ENCODE measurements around the gene TBC1D17. TPM values are rescaled to one million over a fixed set of nuclear protein-coding genes. Genes with fewer than 3 reads are reported as not detected.

The TBC1D17 gene
- total and polyA plus RNA-seq, 10 of the 15 experiments (the other 5 are each of a cell fraction or from before 2014, with no cell fraction given): 0.42 to 20.4 (median 11.2) TPM

DNA sequence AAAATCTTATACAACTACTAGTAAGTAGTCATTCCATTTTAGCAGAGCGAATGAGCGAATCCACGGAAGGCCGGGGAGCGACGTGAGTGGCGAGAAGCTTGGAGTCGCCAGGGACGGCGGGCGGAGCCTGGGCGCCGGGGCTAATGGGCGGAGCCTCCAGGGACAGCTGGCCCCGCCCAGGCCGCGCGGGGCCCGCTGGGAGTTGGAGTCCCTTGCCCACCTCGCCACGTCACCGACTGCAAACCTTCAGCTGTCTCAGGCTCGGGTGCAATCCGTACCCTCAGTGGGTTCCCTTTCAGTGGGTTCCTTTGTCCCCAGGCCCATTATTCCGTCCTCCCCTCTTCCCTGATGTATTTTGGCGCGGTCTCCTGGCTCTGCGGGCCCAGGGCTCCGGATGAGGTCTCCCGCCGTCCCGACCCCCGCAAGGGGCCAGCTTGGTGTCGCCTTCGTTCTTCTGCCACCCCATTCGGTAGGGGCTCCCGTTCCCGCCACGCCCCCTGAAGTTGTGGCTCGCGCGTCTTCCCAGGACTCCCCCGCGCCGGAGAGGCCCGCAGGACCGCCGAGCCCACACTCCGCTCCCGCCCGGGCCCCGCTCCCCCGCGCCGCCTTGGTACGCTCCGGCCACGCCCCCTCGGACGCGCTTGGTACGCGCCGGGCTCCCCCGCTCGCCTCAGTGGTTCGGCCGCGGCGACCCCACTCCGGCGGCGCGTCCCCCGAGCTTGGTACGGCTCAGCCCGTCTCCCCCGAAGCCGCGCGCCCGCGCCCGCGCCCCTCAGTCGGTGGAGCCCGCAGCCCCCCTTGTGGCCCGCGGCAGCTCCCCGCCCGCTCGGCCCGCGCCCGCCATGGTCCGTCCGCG, 26.8 kb upstream of the TBC1D17 start, which contains the start of gene PTOV1 (continued):
- TF ChIP-seq KAT2A (conservative IDR thresholded peaks at IDR 0.05; ENCODE audit: control insufficient read depth, low read depth, low read length): no peak
- TF ChIP-seq NFYA (IDR thresholded peaks at IDR 0.05; ENCODE audit: borderline replicate concordance, low read depth, low read length): no peak
- TF ChIP-seq TCF3 (IDR thresholded peaks at IDR 0.05; ENCODE audit: borderline replicate concordance, insufficient read depth, low read depth, low read length): no peak
- no peak for TF ChIP-seq CTCF (IDR thresholded peaks at IDR 0.05 in 2 of 3, conservative IDR thresholded peaks at IDR 0.05 in 1 of 3; ENCODE audit: control insufficient read depth in 2 of 3, extremely low read depth in 1 of 3, insufficient read depth in 1 of 3, low read depth in 3 of 3, low read length in 3 of 3)
- TF ChIP-seq USF1 (IDR thresholded peaks at IDR 0.05; ENCODE audit: borderline replicate concordance, extremely low read length, insufficient read depth, low read depth, low read length): no peak
- peak; percentile 90 for TF ChIP-seq ZNF207 (IDR thresholded peaks at IDR 0.05; ENCODE audit: borderline replicate concordance)
- TF ChIP-seq RELB (IDR thresholded peaks at IDR 0.05; ENCODE audit: low read depth): peak; percentile 62
- peak; percentile 81 for TF ChIP-seq BACH1 (IDR thresholded peaks at IDR 0.05; ENCODE audit: borderline replicate concordance)
- TF ChIP-seq SRF (IDR thresholded peaks at IDR 0.05; ENCODE audit: low read depth in 2 of 2, low read length in 2 of 2): peak; percentile 24 to 73; a peak in 1 of 4 replicates
- TF ChIP-seq, protein P1, sequence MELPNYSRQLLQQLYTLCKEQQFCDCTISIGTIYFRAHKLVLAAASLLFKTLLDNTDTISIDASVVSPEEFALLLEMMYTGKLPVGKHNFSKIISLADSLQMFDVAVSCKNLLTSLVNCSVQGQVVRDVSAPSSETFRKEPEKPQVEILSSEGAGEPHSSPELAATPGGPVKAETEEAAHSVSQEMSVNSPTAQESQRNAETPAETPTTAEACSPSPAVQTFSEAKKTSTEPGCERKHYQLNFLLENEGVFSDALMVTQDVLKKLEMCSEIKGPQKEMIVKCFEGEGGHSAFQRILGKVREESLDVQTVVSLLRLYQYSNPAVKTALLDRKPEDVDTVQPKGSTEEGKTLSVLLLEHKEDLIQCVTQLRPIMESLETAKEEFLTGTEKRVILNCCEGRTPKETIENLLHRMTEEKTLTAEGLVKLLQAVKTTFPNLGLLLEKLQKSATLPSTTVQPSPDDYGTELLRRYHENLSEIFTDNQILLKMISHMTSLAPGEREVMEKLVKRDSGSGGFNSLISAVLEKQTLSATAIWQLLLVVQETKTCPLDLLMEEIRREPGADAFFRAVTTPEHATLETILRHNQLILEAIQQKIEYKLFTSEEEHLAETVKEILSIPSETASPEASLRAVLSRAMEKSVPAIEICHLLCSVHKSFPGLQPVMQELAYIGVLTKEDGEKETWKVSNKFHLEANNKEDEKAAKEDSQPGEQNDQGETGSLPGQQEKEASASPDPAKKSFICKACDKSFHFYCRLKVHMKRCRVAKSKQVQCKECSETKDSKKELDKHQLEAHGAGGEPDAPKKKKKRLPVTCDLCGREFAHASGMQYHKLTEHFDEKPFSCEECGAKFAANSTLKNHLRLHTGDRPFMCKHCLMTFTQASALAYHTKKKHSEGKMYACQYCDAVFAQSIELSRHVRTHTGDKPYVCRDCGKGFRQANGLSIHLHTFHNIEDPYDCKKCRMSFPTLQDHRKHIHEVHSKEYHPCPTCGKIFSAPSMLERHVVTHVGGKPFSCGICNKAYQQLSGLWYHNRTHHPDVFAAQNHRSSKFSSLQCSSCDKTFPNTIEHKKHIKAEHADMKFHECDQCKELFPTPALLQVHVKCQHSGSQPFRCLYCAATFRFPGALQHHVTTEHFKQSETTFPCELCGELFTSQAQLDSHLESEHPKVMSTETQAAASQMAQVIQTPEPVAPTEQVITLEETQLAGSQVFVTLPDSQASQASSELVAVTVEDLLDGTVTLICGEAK (IDR thresholded peaks at IDR 0.05; ENCODE audit: borderline replicate concordance): peak; percentile 38; the same call in 1 of the 2 replicates
- no peak for TF ChIP-seq TCF7 (IDR thresholded peaks at IDR 0.05; ENCODE audit: borderline replicate concordance)
- TF ChIP-seq CBX5 (IDR thresholded peaks at IDR 0.05; ENCODE audit: low read depth): no peak
- TF ChIP-seq MYC (IDR thresholded peaks at IDR 0.05; ENCODE audit: insufficient read depth, insufficient read length, insufficient replicate concordance, low read length, severe bottlenecking): no peak
- TF ChIP-seq SREBF1 (IDR thresholded peaks at IDR 0.05; ENCODE audit: low read length): peak; percentile 91
- peak; percentile 62; the same call in 1 of the 2 replicates for TF ChIP-seq PML (IDR thresholded peaks at IDR 0.05; ENCODE audit: low read length)
- peak; percentile 61; the same call in 1 of the 2 replicates for TF ChIP-seq CHD2 (IDR thresholded peaks at IDR 0.05; ENCODE audit: borderline replicate concordance, low read depth, low read length)
